WTC11 (cell line): Measurements from ENCODE around the gene TMEM269. TPM values are rescaled to one million over a fixed set of nuclear protein-coding genes. Genes with fewer than 3 reads are reported as not detected.

Source experiments
- ATAC-seq: fragments of 200-7000 bp; cut with Tn5 transposase; 2 replicates; pipeline ENCODE4 v1.10.0; 2021; ENCODE audit warnings: mild to moderate bottlenecking, moderate library complexity
- CTCF ChIA-PET: fragments of 300-600 bp; sonication (Branson Sonifier 250); formaldehyde crosslinking; loops from one replicate; lab custom pipeline; 2021; ENCODE audit warnings: antibody characterized with exemption; lab: Charles Lee
- POLR2A ChIA-PET: fragments of 350-600 bp; sonication (Branson Sonifier 250); formaldehyde crosslinking; loops from one replicate; lab custom pipeline; 2021; ENCODE audit warnings: antibody characterized with exemption; lab: Charles Lee
- DNase-seq: peaks from one replicate; pipeline ENCODE4 v3.0.0; 2021; ENCODE audit warnings: low spot score
- H3K27ac Mint-ChIP-seq: 2 replicates; pipeline ENCODE4 v1.8.0; 2021; ENCODE audit warnings: mixed read lengths
- H3K27me3 Mint-ChIP-seq: 2 replicates; pipeline ENCODE4 v1.8.0; 2021; ENCODE audit warnings: low read depth, mild to moderate bottlenecking, moderate library complexity, mixed read lengths
- H3K36me3 Mint-ChIP-seq: 2 replicates; pipeline ENCODE4 v1.8.0; 2021; ENCODE audit warnings: mixed read lengths
- H3K4me1 Mint-ChIP-seq: 2 replicates; pipeline ENCODE4 v1.8.0; 2022; ENCODE audit warnings: mixed read lengths
- H3K4me3 Mint-ChIP-seq: 2 replicates; pipeline ENCODE4 v1.8.0; 2021; ENCODE audit warnings: mild to moderate bottlenecking, moderate library complexity, mixed read lengths
- H3K9me3 Mint-ChIP-seq: 2 replicates; pipeline ENCODE4 v1.8.0; 2021; ENCODE audit warnings: mixed read lengths
- ATF1 ChIP-seq: sonication (generic); formaldehyde crosslinking; IDR thresholded peaks from 2 replicates; pipeline ENCODE4 v1.8.1; 2023; ENCODE audit warnings: mild to moderate bottlenecking, moderate library complexity, missing genetic modification reagents
- CREM ChIP-seq: sonication (generic); formaldehyde crosslinking; IDR thresholded peaks from 2 replicates; pipeline ENCODE4 v1.8.1; 2022; ENCODE audit warnings: mild to moderate bottlenecking, missing genetic modification reagents, moderate library complexity
- ELF4 ChIP-seq: sonication (generic); formaldehyde crosslinking; IDR thresholded peaks from 2 replicates; pipeline ENCODE4 v1.8.1; 2022; ENCODE audit warnings: low read depth, mild to moderate bottlenecking, moderate library complexity, missing genetic modification reagents
- GABPB1 ChIP-seq: sonication (generic); formaldehyde crosslinking; IDR thresholded peaks from 2 replicates; pipeline ENCODE4 v1.8.1; 2023; ENCODE audit warnings: mild to moderate bottlenecking, missing genetic modification reagents
- GTF2I ChIP-seq: fragments of 250-450 bp; sonication (Bioruptor Pico); conservative IDR thresholded peaks from 2 replicates; pipeline ENCODE4 v1.4.0; 2021; ENCODE audit warnings: mild to moderate bottlenecking
- KAT7 ChIP-seq: sonication (generic); formaldehyde crosslinking; IDR thresholded peaks from 2 replicates; pipeline ENCODE4 v1.8.1; 2023; ENCODE audit warnings: missing genetic modification reagents, mild to moderate bottlenecking, borderline replicate concordance
- NFATC4 ChIP-seq: fragments of 250-450 bp; sonication (Bioruptor Pico); IDR thresholded peaks from 2 replicates; pipeline ENCODE4 v1.9.0; 2021; ENCODE audit warnings: mild to moderate bottlenecking
- NFE2L1 ChIP-seq: sonication (generic); formaldehyde crosslinking; IDR thresholded peaks from 2 replicates; pipeline ENCODE4 v1.8.1; 2023; ENCODE audit warnings: missing genetic modification reagents
- PRRX2 ChIP-seq: fragments of 250-450 bp; sonication (Bioruptor Pico); IDR thresholded peaks from 2 replicates; pipeline ENCODE4 v1.8.0; 2021; ENCODE audit warnings: mild to moderate bottlenecking
- RELA ChIP-seq: sonication (generic); formaldehyde crosslinking; IDR thresholded peaks from 2 replicates; pipeline ENCODE4 v1.8.1; 2022; ENCODE audit warnings: missing genetic modification reagents, mild to moderate bottlenecking, borderline replicate concordance
- SOX15 ChIP-seq: fragments of 250-450 bp; sonication (Bioruptor Pico); IDR thresholded peaks from 2 replicates; pipeline ENCODE4 v1.9.0; 2021; ENCODE audit warnings: mild to moderate bottlenecking
- TEAD4 ChIP-seq: sonication (generic); formaldehyde crosslinking; IDR thresholded peaks from 2 replicates; pipeline ENCODE4 v1.8.0; 2022; ENCODE audit warnings: mild to moderate bottlenecking, missing genetic modification reagents
- ZNF423 ChIP-seq: fragments of 250-450 bp; sonication (Bioruptor Pico); IDR thresholded peaks from 2 replicates; pipeline ENCODE4 v2.1.2; 2022; ENCODE audit warnings: mild to moderate bottlenecking, moderate library complexity
- total RNA-seq: library from RNA; stranded (reverse); gene quantifications from 3 replicates; pipeline ENCODE4 v1.2.3, GENCODE V29; 2021
- TF ChIP-seq, protein P1 (sequence below): sonication (generic); formaldehyde crosslinking; conservative IDR thresholded peaks from 2 replicates; pipeline ENCODE4 v1.8.1; 2022; ENCODE audit warnings: mild to moderate bottlenecking, missing genetic modification reagents
- TF ChIP-seq, protein P2 (sequence below): sonication (generic); formaldehyde crosslinking; IDR thresholded peaks from 2 replicates; pipeline ENCODE4 v1.8.0; 2022; ENCODE audit warnings: mild to moderate bottlenecking, missing genetic modification reagents
- TF ChIP-seq, protein P3 (sequence below): sonication (generic); formaldehyde crosslinking; IDR thresholded peaks from 2 replicates; pipeline ENCODE4 v1.8.0; 2022; ENCODE audit warnings: mild to moderate bottlenecking, missing genetic modification reagents
- TF ChIP-seq, protein P4 (sequence below): fragments of 250-450 bp; sonication (Bioruptor Pico); IDR thresholded peaks from 2 replicates; pipeline ENCODE4 v1.9.0; 2021; ENCODE audit warnings: mild to moderate bottlenecking
- TF ChIP-seq, protein P5 (sequence below): sonication (generic); formaldehyde crosslinking; IDR thresholded peaks from 2 replicates; pipeline ENCODE4 v1.8.0; 2022; ENCODE audit warnings: mild to moderate bottlenecking, missing genetic modification reagents
- TF ChIP-seq, protein P6 (sequence below): sonication (generic); formaldehyde crosslinking; IDR thresholded peaks from 2 replicates; pipeline ENCODE4 v1.8.0; 2022; ENCODE audit warnings: mild to moderate bottlenecking, missing genetic modification reagents
- TF ChIP-seq, protein P7 (sequence below): sonication (generic); formaldehyde crosslinking; conservative IDR thresholded peaks from 2 replicates; pipeline ENCODE4 v1.8.1; 2023; ENCODE audit warnings: mild to moderate bottlenecking, low read depth, missing genetic modification reagents, moderate library complexity
- TF ChIP-seq, protein P8 (sequence below): fragments of 200-600 bp; IDR thresholded peaks from 2 replicates; pipeline ENCODE4 v1.8.0; 2022; ENCODE audit warnings: antibody characterized with exemption

The TMEM269 gene
- total RNA-seq, 1 experiment from 2014 or later, result 0.57 TPM

DNA sequence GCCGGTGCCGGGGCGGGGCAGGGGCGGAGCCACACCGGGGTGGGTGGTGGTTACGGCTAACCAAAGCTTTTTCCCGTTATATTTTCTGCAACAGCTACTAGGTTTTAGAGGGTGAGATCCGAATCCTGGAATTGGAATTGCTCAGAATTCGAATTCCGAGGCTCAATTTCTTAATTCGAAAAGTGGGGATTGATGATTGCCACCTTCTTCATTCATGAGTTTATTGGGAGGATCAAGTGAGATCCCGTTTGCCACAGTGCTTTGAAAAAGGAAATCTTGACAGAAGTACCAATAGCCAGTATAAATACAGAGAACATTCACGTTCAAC, 32.6 kb downstream of the TMEM269 start (continued):
- TF ChIP-seq ELF4 (CRISPR knock-in tag) (no peak), ATF1 (CRISPR knock-in tag) (no peak), NFATC4 (CRISPR knock-in tag) (no peak)
- TF ChIP-seq, protein P1, sequence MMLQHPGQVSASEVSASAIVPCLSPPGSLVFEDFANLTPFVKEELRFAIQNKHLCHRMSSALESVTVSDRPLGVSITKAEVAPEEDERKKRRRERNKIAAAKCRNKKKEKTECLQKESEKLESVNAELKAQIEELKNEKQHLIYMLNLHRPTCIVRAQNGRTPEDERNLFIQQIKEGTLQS (CRISPR knock-in tag), result no peak
- TF ChIP-seq, protein P2, sequence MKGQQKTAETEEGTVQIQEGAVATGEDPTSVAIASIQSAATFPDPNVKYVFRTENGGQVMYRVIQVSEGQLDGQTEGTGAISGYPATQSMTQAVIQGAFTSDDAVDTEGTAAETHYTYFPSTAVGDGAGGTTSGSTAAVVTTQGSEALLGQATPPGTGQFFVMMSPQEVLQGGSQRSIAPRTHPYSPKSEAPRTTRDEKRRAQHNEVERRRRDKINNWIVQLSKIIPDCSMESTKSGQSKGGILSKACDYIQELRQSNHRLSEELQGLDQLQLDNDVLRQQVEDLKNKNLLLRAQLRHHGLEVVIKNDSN (CRISPR knock-in tag), result no peak
- TF ChIP-seq, protein P3, sequence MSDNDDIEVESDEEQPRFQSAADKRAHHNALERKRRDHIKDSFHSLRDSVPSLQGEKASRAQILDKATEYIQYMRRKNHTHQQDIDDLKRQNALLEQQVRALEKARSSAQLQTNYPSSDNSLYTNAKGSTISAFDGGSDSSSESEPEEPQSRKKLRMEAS (CRISPR knock-in tag), result no peak
- TF ChIP-seq, all 79 proteins: peak for 0

DNA sequence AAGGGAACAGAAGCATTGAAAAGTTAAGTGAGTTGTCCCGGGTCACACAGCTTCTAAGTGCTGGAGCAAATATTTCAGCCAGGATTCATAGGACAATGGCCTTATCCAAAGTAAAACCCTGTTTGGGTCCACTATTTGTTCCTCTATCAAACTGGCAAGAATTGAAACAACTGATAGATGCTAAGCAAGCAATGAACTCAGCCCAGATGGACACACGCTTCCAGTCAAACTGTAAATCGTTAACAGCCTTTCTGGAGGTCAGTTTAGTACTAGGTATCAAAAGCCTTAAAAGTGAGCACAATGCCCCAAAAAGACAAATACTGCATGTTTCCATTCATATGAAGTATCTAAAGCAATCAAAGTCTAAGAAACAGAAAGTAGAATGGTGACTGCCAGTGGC, 33.2 kb downstream of the TMEM269 start:
- Mint-ChIP-seq H3K4me3 (peak overlapping the region; percentile 25; the same call in 1 of the 2 replicates), H3K9me3 (no peaks in the 10 kb centered on the region), H3K27me3 (no peaks in the 10 kb centered on the region), H3K27ac (no peak overlapping the region), H3K36me3 (peaks cover 8% of the 10 kb centered on the region), H3K4me1 (peaks cover 22% of the 10 kb centered on the region)
- DNase-seq (no peak), ATAC-seq (no peak)
- TF ChIP-seq SOX15 (CRISPR knock-in tag) (no peak), RELA (CRISPR knock-in tag) (no peak), KAT7 (CRISPR knock-in tag) (no peak), CREM (CRISPR knock-in tag) (no peak), PRRX2 (no peak), GTF2I (no peak), NFE2L1 (CRISPR knock-in tag) (no peak), ZNF423 (CRISPR knock-in tag) (no peak), ATF1 (CRISPR knock-in tag) (no peak), GABPB1 (CRISPR knock-in tag) (no peak), TEAD4 (CRISPR knock-in tag) (no peak)
- TF ChIP-seq, protein P4, sequence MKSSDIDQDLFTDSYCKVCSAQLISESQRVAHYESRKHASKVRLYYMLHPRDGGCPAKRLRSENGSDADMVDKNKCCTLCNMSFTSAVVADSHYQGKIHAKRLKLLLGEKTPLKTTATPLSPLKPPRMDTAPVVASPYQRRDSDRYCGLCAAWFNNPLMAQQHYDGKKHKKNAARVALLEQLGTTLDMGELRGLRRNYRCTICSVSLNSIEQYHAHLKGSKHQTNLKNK, result no peak
- TF ChIP-seq, protein P5, sequence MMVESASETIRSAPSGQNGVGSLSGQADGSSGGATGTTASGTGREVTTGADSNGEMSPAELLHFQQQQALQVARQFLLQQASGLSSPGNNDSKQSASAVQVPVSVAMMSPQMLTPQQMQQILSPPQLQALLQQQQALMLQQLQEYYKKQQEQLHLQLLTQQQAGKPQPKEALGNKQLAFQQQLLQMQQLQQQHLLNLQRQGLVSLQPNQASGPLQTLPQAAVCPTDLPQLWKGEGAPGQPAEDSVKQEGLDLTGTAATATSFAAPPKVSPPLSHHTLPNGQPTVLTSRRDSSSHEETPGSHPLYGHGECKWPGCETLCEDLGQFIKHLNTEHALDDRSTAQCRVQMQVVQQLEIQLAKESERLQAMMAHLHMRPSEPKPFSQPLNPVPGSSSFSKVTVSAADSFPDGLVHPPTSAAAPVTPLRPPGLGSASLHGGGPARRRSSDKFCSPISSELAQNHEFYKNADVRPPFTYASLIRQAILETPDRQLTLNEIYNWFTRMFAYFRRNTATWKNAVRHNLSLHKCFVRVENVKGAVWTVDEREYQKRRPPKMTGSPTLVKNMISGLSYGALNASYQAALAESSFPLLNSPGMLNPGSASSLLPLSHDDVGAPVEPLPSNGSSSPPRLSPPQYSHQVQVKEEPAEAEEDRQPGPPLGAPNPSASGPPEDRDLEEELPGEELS (CRISPR knock-in tag), result no peak
- TF ChIP-seq, protein P6, sequence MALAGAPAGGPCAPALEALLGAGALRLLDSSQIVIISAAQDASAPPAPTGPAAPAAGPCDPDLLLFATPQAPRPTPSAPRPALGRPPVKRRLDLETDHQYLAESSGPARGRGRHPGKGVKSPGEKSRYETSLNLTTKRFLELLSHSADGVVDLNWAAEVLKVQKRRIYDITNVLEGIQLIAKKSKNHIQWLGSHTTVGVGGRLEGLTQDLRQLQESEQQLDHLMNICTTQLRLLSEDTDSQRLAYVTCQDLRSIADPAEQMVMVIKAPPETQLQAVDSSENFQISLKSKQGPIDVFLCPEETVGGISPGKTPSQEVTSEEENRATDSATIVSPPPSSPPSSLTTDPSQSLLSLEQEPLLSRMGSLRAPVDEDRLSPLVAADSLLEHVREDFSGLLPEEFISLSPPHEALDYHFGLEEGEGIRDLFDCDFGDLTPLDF (CRISPR knock-in tag), result no peak
- TF ChIP-seq, protein P7, sequence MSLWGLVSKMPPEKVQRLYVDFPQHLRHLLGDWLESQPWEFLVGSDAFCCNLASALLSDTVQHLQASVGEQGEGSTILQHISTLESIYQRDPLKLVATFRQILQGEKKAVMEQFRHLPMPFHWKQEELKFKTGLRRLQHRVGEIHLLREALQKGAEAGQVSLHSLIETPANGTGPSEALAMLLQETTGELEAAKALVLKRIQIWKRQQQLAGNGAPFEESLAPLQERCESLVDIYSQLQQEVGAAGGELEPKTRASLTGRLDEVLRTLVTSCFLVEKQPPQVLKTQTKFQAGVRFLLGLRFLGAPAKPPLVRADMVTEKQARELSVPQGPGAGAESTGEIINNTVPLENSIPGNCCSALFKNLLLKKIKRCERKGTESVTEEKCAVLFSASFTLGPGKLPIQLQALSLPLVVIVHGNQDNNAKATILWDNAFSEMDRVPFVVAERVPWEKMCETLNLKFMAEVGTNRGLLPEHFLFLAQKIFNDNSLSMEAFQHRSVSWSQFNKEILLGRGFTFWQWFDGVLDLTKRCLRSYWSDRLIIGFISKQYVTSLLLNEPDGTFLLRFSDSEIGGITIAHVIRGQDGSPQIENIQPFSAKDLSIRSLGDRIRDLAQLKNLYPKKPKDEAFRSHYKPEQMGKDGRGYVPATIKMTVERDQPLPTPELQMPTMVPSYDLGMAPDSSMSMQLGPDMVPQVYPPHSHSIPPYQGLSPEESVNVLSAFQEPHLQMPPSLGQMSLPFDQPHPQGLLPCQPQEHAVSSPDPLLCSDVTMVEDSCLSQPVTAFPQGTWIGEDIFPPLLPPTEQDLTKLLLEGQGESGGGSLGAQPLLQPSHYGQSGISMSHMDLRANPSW (CRISPR knock-in tag), result no peak
- TF ChIP-seq, protein P8, sequence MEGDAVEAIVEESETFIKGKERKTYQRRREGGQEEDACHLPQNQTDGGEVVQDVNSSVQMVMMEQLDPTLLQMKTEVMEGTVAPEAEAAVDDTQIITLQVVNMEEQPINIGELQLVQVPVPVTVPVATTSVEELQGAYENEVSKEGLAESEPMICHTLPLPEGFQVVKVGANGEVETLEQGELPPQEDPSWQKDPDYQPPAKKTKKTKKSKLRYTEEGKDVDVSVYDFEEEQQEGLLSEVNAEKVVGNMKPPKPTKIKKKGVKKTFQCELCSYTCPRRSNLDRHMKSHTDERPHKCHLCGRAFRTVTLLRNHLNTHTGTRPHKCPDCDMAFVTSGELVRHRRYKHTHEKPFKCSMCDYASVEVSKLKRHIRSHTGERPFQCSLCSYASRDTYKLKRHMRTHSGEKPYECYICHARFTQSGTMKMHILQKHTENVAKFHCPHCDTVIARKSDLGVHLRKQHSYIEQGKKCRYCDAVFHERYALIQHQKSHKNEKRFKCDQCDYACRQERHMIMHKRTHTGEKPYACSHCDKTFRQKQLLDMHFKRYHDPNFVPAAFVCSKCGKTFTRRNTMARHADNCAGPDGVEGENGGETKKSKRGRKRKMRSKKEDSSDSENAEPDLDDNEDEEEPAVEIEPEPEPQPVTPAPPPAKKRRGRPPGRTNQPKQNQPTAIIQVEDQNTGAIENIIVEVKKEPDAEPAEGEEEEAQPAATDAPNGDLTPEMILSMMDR, result no peak
- POLR2A ChIA-PET, result interaction anchor here (0.5 to 0.6 kb wide), 2 partner anchors 14 to 107 kb away, joined by 3 to 8 read pairs; no protein-coding TSS in a partner anchor
- CTCF ChIA-PET, result interaction anchor here (0.7 to 3.2 kb wide), 3 partner anchors 29 to 256 kb away, joined by 3 to 17 read pairs (median 4); partner anchors contain the start of gene ZNF691
